SU-DHL-6 (cell line): ENCODE results near the gene BAHD1.

Source experiments
- CTCF ChIP-seq: fragments of 200-600 bp; sonication (generic); IDR thresholded peaks from one replicate; pipeline ENCODE4 v1.5.1; 2017; ENCODE audit warnings: antibody characterized with exemption, mild to moderate bottlenecking, low read length, moderate library complexity; ENCODE audit not compliant: insufficient read depth, poor library complexity, severe bottlenecking
- EZH2phosphoT487 ChIP-seq: fragments of 200-600 bp; sonication (generic), shearing (Covaris generic); conservative IDR thresholded peaks from 2 replicates; pipeline ENCODE4 v1.6.1; 2018; ENCODE audit warnings: mild to moderate bottlenecking, antibody characterized with exemption, low read length, moderate library complexity, mixed read lengths

- no peak for TF ChIP-seq CTCF
- no peak for TF ChIP-seq EZH2phosphoT487
These were observed 42.3 kb upstream of the BAHD1 start for GRCh38 chr15:40398413-40398873.
